ENCODE measurements around the gene DOCK1.
"Not testable (repeated sequence)": the region's sequence is repeated elsewhere in the genome, so short reads cannot be mapped to it uniquely, and the experiment has no call there.

DOCK1 gene

GRCh38 chr10:126904818-126905701, at the start of gene DOCK1:
Gene DOCK1 (plus strand): TSS chr10:126905428. CDS start chr10:126905518, 90 bp downstream.
- no peak for DNase-seq

DNA sequence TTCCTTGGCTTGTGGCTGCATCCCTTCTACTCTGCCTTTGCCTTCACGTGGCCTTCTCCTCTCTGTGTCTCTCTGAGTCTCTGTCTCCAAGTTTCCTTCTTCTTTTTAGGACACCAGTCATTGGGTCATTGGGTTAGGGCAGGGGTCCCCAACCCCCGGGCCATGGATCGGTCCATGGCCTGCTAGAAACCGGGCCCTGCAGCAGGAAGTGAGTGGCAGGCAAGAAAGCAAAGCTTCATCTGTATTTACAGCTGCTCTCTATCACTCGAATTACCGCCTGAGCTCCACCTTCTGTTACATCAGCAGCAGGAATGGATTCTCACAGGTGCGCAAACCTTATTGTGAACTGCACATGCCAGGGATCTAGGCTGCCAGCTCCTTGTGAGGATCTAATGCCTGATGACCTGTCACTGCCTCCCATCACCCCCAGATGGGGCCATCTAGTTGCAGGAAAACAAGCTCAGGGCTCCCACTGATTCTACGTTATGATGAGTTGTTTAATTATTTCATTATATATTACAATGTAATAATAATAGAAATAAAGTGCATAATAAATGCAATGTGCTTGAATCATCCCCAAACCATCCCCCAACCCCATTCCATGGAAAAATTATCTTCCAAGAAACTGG, 47.9 kb upstream of the DOCK1 start:
- no peak for DNase-seq

DNA sequence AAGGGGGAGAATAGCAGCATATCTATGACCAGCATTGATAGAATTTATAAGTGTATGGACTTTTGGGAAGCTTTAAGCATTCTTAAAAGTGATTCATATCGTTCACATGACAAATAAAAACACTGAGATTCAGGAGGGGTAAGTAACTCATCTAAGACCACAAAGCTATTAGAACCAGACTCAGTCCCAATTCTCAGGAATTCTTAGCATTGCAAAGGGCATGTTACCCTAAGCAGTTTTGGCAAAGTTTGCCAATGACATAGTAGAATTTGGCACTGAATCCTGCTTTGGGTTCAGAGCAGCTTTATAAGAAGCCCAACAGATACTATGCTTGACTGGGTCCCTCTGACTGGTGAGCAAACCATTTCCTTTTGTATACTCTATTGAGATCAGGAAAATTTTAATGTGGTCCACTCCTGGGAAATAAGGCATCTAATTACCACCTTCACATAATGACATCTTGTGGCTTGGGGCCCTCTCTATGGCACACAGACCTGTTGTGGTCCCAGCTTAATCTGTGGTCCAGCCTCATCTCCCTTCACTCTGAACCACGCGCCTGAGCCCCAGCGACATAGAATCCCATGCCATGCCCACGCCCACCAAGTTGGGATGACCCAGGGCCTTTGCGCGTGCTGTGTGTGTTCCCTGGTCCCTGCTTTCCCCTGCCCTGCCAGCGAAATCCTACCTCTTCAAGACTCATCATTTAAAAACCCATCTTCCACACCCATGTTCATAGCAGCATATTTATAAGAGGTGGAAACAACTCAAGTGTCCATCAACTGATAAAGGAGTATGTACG, 37.5 kb upstream of the DOCK1 start:
- no peak for DNase-seq

- DNase-seq, result no peak
Measured at GRCh38 chr10:126868371-126868770, 36.9 kb upstream of the DOCK1 start.

GRCh38 chr10:126872135-126872534, 33.1 kb upstream of the DOCK1 start:
- DNase-seq, result no peak

DNA sequence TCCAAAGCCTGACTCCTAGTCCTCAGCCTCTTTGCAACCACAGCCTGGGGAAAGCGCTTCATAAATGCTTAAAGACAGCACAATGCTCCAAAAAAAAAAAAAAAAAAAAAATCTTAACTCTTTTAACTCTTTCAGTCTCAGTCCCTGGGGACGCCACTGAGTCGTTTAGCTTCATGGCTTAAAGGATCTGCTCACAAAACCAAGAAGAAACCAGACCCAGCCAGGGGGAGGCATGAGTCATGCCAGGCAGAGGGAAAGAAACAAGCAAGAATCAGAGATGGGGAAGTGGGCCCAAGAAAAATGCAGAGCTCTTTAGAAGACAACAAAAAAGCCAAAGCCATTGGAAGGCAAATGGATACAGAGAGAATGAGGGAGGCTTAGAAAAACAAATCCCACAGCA, 32.5 kb upstream of the DOCK1 start:
- DNase-seq, result no peak

GRCh38 chr10:126876456-126876855, 28.8 kb upstream of the DOCK1 start:
- DNase-seq, result no peak

DNA sequence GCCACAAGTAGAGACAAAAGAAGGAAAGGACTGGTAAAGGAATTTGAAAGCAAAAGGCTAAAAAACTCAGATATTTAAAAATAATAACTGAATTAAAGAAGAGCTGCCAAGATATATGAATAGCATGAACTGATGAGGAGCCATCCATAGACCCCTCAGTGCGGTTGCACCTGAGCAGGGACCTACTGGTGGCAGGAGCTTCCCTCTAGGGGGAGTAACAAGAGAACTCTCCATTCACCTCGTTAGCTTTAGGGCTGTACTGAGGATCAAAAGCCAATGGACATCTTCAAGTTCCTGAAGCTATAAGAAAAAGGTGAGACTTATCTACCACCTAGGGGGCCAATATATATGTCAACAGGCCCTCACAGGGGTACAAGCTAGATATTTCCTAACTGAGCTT, 27.8 kb upstream of the DOCK1 start:
- no peak for DNase-seq

DNA sequence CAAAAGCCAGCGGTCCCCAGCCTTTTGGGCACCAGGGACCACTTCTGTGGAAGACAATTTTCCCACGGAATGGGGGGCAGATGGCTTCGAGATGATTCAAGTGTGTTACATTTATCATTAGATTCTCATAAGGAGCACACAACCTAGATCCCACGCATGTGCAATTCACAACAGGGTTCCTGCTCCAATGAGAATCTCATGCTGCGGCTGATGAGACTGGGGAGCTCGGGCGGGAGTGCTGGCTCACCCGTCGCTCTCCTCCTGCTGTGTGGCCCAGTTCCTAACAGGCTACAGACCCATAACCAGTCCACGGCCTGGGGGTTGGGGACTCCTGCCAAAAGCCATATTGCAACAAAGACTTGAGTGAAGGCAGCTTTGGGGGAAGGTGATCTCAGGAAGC, 26.6 kb upstream of the DOCK1 start:
- no peak for DNase-seq

DNA sequence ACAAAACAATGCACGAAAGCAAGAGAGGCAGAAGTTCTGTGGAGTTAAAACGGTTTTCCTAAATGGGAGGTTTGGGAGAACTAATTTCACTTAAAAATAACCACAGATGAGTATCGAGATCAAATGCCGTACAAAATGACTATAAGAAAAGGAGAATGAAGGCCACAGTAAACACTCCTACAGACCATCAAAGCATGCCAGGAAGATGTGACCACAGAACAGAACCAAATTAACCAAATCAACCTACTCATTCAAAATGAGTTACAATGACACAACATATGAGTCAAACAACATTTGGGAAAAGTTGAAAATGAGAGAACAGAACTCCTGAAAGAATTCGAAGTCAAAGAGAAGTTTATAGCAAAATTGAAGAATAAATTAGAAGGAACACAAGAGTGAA, 24.3 kb upstream of the DOCK1 start:
- DNase-seq, result no peak

GRCh38 chr10:126882055-126882454, 23.2 kb upstream of the DOCK1 start:
- DNase-seq, result not testable (repeated sequence)

- not testable (repeated sequence) for DNase-seq
Measured at GRCh38 chr10:126888436-126888835, 16.8 kb upstream of the DOCK1 start.

- DNase-seq, result no peak
Measured at GRCh38 chr10:126889421-126889820, 15.8 kb upstream of the DOCK1 start.

DNA sequence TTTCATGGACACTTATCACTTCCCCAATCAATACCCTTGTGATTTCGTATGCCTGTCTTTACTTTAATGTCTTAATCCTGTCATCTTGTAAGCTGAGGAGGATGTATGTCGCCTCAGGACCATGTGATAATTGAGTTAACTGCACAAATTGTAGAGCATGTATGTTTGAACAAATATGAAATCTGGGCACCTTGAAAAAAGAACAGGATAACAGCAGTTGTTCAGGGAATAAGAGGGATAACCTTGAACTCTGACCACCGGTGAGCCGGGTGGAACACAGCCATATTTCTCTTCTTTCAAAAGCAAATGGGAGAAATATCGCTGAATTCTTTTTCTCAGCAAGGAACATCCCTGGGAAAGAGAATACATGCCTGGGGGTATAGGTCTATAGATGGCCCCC, 14.4 kb upstream of the DOCK1 start:
- DNase-seq, result not testable (repeated sequence)

GRCh38 chr10:126892226-126893175, 12.7 kb upstream of the DOCK1 start:
- DNase-seq, result no peak

GRCh38 chr10:126893206-126893605, 12.0 kb upstream of the DOCK1 start:
- DNase-seq, result no peak

DNA sequence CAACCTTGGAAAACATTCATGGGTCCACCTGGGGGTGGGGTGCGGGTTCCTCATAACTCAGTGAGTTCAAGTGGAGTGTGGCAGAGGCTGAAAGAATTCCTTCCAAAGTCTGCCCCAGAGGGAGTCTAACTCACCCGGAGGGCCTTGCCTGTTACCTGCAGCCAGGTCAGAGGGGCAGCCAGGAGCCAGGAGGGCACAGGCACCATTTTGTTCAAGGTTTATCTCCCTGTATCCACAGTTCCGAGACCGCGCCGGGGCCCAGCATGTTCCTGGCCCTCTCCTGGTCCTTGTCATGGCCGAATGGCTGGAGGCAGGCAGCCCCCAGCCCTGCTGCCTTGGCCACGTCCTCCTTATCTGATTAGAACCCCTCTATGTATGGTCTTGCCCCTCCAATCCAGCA, 11.4 kb upstream of the DOCK1 start:
- no peak for DNase-seq

- no peak for DNase-seq
Measured at GRCh38 chr10:126895214-126895781, 9.9 kb upstream of the DOCK1 start.

- no peak for DNase-seq
Measured at GRCh38 chr10:126898460-126898859, 6.8 kb upstream of the DOCK1 start.

- DNase-seq, result not testable (repeated sequence)
Measured at GRCh38 chr10:126899529-126899928, 5.7 kb upstream of the DOCK1 start.

DNA sequence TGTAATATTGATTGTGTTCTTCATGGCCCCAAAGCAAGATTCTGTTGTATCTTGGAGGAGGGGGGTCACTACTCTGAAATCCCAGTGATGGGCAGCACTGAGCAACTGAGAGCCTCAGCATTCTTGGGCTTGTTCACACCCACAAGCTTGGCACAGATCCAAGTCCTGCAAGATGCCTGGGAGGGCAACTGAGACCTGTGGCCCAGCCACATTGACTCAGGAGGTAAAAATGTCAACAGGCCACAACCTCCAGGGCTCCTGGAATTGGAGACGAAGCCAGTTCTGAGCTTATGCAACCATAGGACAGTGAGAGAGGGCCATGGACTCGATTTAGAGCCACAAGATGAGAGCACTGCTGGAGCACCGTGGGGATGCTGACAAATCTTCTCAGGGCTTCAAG, 3.1 kb upstream of the DOCK1 start:
- no peak for DNase-seq
